Measurements from ENCODE around the gene ADGRV1.

Gene ADGRV1

GRCh38 chr5:91018712-91019371 lies 460.2 kb downstream of the ADGRV1 start:
- H3K36me3 ChIP-seq (ENCODE audit: control insufficient read depth, insufficient read depth, low read length): no peaks in the 10 kb centered on the region
- H3K27ac ChIP-seq (ENCODE audit: insufficient read depth, low read length, poor library complexity, severe bottlenecking): no peak overlapping the region
- H3K4me1 ChIP-seq (ENCODE audit: control insufficient read depth, insufficient read depth, low read length, poor library complexity, severe bottlenecking): no peaks in the 10 kb centered on the region
- DNase-seq: no peak
- no peaks in the 10 kb centered on the region for H3K27me3 ChIP-seq (replicated peaks; ENCODE audit: control insufficient read depth, insufficient read depth, low read length, poor library complexity, severe bottlenecking)
- no peak overlapping the region for H3K4me3 ChIP-seq (ENCODE audit: insufficient read depth, low read depth, low read length, poor library complexity, severe bottlenecking)
- H3K9me3 ChIP-seq (ENCODE audit: control insufficient read depth, low read length): no peaks in the 10 kb centered on the region

DNA sequence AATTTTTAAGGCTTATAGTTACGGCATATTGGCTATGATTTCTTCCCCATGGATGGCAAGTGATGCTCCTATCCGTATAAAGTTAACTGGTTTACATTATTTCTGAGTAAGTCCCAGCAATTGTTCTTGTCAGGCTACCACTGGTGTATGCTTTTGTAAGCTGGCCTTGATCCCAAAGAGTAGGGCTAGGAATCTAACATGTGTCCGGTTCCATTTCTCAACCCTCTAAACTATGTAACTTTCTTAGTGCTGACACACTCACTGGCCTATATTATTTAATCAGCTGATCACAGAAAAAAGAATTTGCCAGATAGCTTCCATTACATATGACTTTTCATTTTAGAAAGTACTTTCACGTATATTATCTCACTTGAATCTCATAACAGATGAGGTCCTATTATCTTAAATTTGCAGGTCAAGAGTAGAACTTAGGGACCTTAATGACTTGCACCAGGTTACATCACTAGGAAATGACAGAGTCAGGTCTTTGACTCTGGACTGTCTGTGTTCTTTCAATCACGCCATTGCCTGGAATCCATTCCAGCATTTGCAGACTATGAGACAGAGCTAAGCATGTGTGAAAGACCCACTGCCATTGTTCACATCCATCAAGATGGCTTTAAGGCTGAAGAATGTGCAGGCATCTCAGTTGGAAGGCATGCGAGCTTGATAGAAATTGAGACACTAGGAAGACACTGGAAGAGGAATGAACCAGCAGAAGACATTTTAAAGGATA lies 461.6 kb downstream of the ADGRV1 start:
- Histone ChIP-seq H3K4me3 (ENCODE audit: insufficient read depth, low read depth, low read length, poor library complexity, severe bottlenecking) (no peak overlapping the region), H3K9me3 (ENCODE audit: control insufficient read depth, low read length) (no peaks in the 10 kb centered on the region), H3K4me1 (ENCODE audit: control insufficient read depth, insufficient read depth, low read length, poor library complexity, severe bottlenecking) (no peaks in the 10 kb centered on the region), H3K27me3 (replicated peaks; ENCODE audit: control insufficient read depth, insufficient read depth, low read length, poor library complexity, severe bottlenecking) (no peaks in the 10 kb centered on the region), H3K27ac (ENCODE audit: insufficient read depth, low read length, poor library complexity, severe bottlenecking) (no peak overlapping the region), H3K36me3 (ENCODE audit: control insufficient read depth, insufficient read depth, low read length) (no peaks in the 10 kb centered on the region)
- DNase-seq: no peak

- Histone ChIP-seq H3K36me3 (ENCODE audit: control insufficient read depth, insufficient read depth, low read length) (no peaks in the 10 kb centered on the region), H3K27ac (ENCODE audit: insufficient read depth, low read length, poor library complexity, severe bottlenecking) (no peak overlapping the region), H3K4me1 (ENCODE audit: control insufficient read depth, insufficient read depth, low read length, poor library complexity, severe bottlenecking) (no peaks in the 10 kb centered on the region), H3K4me3 (ENCODE audit: insufficient read depth, low read depth, low read length, poor library complexity, severe bottlenecking) (no peak overlapping the region), H3K27me3 (replicated peaks; ENCODE audit: control insufficient read depth, insufficient read depth, low read length, poor library complexity, severe bottlenecking) (no peaks in the 10 kb centered on the region), H3K9me3 (ENCODE audit: control insufficient read depth, low read length) (no peaks in the 10 kb centered on the region)
- no peak for DNase-seq
These were observed 463.9 kb downstream of the ADGRV1 start for GRCh38 chr5:91022518-91022917.

DNA sequence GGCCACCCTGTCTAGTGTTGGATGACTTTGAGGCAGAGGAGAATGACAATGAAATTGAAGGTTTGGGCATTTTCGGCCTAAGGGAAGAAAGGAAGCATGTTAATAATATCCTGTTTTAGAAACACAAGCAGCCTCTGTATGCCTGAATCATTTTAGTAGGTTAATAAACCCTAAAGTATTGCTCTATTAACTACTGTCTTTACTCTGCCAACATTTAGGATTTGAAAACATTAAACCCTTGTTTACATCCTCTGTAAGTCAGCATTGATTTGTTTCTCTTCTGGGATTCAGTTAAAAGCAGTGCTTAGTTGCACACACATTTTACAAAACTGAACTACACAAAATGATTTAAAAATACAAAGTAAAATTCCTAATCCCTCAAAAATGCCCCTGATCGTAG lies 465.6 kb downstream of the ADGRV1 start:
- Histone ChIP-seq H3K9me3 (ENCODE audit: control insufficient read depth, low read length) (no peaks in the 10 kb centered on the region), H3K27me3 (replicated peaks; ENCODE audit: control insufficient read depth, insufficient read depth, low read length, poor library complexity, severe bottlenecking) (no peaks in the 10 kb centered on the region), H3K4me3 (ENCODE audit: insufficient read depth, low read depth, low read length, poor library complexity, severe bottlenecking) (no peak overlapping the region), H3K27ac (ENCODE audit: insufficient read depth, low read length, poor library complexity, severe bottlenecking) (no peak overlapping the region), H3K36me3 (ENCODE audit: control insufficient read depth, insufficient read depth, low read length) (no peaks in the 10 kb centered on the region), H3K4me1 (ENCODE audit: control insufficient read depth, insufficient read depth, low read length, poor library complexity, severe bottlenecking) (no peaks in the 10 kb centered on the region)
- DNase-seq: no peak

DNA sequence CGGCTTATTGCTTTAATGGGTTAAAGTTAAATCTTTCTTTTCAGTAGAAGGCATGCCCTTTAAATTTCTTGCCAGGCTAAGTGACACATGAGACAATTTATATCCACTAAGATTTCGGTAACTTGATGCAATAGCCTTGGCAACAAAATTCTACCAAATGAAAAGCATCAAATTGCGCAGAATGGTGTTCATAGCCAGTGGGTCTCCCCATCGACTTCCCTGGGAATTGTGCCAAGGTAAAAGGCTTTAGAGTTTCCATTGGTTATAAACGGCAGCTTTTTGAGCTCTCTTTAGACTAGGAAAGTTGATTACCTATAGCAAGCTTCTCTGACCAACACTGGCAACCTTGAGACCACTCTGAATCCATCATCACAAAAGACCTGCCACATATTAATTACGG lies 466.1 kb downstream of the ADGRV1 start:
- no peak for DNase-seq
- no peaks in the 10 kb centered on the region for H3K9me3 ChIP-seq (ENCODE audit: control insufficient read depth, low read length)
- H3K36me3 ChIP-seq (ENCODE audit: control insufficient read depth, insufficient read depth, low read length): no peaks in the 10 kb centered on the region
- H3K27me3 ChIP-seq (replicated peaks; ENCODE audit: control insufficient read depth, insufficient read depth, low read length, poor library complexity, severe bottlenecking): no peaks in the 10 kb centered on the region
- no peaks in the 10 kb centered on the region for H3K4me1 ChIP-seq (ENCODE audit: control insufficient read depth, insufficient read depth, low read length, poor library complexity, severe bottlenecking)
- H3K27ac ChIP-seq (ENCODE audit: insufficient read depth, low read length, poor library complexity, severe bottlenecking): no peak overlapping the region
- H3K4me3 ChIP-seq (ENCODE audit: insufficient read depth, low read depth, low read length, poor library complexity, severe bottlenecking): no peak overlapping the region

- no peaks in the 10 kb centered on the region for H3K9me3 ChIP-seq (ENCODE audit: control insufficient read depth, low read length)
- no peak overlapping the region for H3K27ac ChIP-seq (ENCODE audit: insufficient read depth, low read length, poor library complexity, severe bottlenecking)
- no peaks in the 10 kb centered on the region for H3K27me3 ChIP-seq (replicated peaks; ENCODE audit: control insufficient read depth, insufficient read depth, low read length, poor library complexity, severe bottlenecking)
- H3K36me3 ChIP-seq (ENCODE audit: control insufficient read depth, insufficient read depth, low read length): no peaks in the 10 kb centered on the region
- no peak for DNase-seq
- no peaks in the 10 kb centered on the region for H3K4me1 ChIP-seq (ENCODE audit: control insufficient read depth, insufficient read depth, low read length, poor library complexity, severe bottlenecking)
- H3K4me3 ChIP-seq (ENCODE audit: insufficient read depth, low read depth, low read length, poor library complexity, severe bottlenecking): no peak overlapping the region
These were observed 466.9 kb downstream of the ADGRV1 start for GRCh38 chr5:91025449-91025848.

GRCh38 chr5:91025956-91026355 lies 467.4 kb downstream of the ADGRV1 start:
- Histone ChIP-seq H3K27ac (ENCODE audit: insufficient read depth, low read length, poor library complexity, severe bottlenecking) (no peak overlapping the region), H3K4me1 (ENCODE audit: control insufficient read depth, insufficient read depth, low read length, poor library complexity, severe bottlenecking) (no peaks in the 10 kb centered on the region), H3K9me3 (ENCODE audit: control insufficient read depth, low read length) (no peaks in the 10 kb centered on the region), H3K36me3 (ENCODE audit: control insufficient read depth, insufficient read depth, low read length) (no peaks in the 10 kb centered on the region), H3K27me3 (replicated peaks; ENCODE audit: control insufficient read depth, insufficient read depth, low read length, poor library complexity, severe bottlenecking) (no peaks in the 10 kb centered on the region), H3K4me3 (ENCODE audit: insufficient read depth, low read depth, low read length, poor library complexity, severe bottlenecking) (no peak overlapping the region)
- DNase-seq: no peak

DNA sequence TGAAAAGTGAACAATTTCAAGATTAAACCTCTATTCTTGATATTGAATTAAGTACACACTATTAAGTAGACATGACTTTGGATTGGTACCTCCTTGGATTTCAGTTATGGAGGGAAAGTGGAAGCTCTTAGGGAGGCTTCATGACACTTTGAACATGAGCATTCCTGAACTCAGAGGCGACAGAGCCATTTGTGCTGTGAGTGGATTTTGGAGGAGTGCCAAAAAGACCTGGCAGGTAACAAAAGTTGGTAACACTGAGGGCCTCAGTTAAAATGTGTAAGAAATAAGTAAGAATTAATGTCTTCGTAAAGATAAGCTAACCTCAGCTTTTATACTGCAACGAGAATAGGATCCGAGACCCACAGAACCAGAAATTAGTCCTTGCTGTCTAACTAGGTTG lies 467.9 kb downstream of the ADGRV1 start:
- H3K9me3 ChIP-seq (ENCODE audit: control insufficient read depth, low read length): no peaks in the 10 kb centered on the region
- H3K36me3 ChIP-seq (ENCODE audit: control insufficient read depth, insufficient read depth, low read length): no peaks in the 10 kb centered on the region
- H3K4me3 ChIP-seq (ENCODE audit: insufficient read depth, low read depth, low read length, poor library complexity, severe bottlenecking): no peak overlapping the region
- DNase-seq: no peak
- no peaks in the 10 kb centered on the region for H3K27me3 ChIP-seq (replicated peaks; ENCODE audit: control insufficient read depth, insufficient read depth, low read length, poor library complexity, severe bottlenecking)
- H3K4me1 ChIP-seq (ENCODE audit: control insufficient read depth, insufficient read depth, low read length, poor library complexity, severe bottlenecking): no peaks in the 10 kb centered on the region
- H3K27ac ChIP-seq (ENCODE audit: insufficient read depth, low read length, poor library complexity, severe bottlenecking): no peak overlapping the region

DNA sequence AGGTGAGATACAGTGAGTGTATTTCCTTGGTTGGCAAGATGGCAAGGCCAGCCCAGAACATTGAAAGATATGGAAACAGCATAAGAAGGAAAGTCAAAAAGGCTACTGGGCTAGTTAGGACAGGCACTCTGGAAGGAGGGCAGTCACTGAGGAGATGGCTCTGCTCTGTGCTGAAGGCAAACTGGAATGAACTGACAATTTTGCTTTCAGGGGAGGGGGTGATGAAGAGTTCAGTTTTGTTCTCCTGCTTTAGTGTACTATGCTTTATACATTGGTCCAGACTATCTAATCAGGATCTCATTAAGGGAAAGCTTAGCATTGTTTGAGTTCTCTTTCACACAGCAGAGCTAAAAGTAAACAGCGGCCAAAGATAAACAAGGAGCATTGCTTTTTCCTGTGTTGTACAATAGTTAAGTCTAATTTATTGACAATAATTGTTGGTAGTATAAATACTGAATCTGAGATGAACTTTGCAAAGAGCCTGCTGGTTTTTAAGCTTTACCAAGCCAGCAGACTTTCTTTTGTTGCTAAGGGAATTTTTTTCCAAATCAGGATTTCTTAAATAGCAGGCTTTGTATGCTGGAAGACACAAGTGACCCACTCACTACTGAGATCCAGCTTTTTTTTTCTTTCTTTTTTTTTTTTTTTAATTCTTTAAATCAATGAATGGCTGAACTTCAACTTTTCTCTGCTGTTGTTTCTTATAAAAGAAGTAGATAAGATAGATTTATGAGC lies 469.0 kb downstream of the ADGRV1 start:
- Histone ChIP-seq H3K27me3 (replicated peaks; ENCODE audit: control insufficient read depth, insufficient read depth, low read length, poor library complexity, severe bottlenecking) (no peaks in the 10 kb centered on the region), H3K4me3 (ENCODE audit: insufficient read depth, low read depth, low read length, poor library complexity, severe bottlenecking) (no peak overlapping the region), H3K36me3 (ENCODE audit: control insufficient read depth, insufficient read depth, low read length) (no peaks in the 10 kb centered on the region), H3K27ac (ENCODE audit: insufficient read depth, low read length, poor library complexity, severe bottlenecking) (no peak overlapping the region), H3K4me1 (ENCODE audit: control insufficient read depth, insufficient read depth, low read length, poor library complexity, severe bottlenecking) (no peaks in the 10 kb centered on the region), H3K9me3 (ENCODE audit: control insufficient read depth, low read length) (no peaks in the 10 kb centered on the region)
- no peak for DNase-seq

GRCh38 chr5:91028499-91028956 lies 469.9 kb downstream of the ADGRV1 start:
- no peak overlapping the region for H3K4me3 ChIP-seq (ENCODE audit: insufficient read depth, low read depth, low read length, poor library complexity, severe bottlenecking)
- DNase-seq: no peak
- no peak overlapping the region for H3K27ac ChIP-seq (ENCODE audit: insufficient read depth, low read length, poor library complexity, severe bottlenecking)

More at GRCh38 chr5:91028499-91028956, 469.9 kb downstream of the ADGRV1 start:
- H3K36me3 ChIP-seq (ENCODE audit: control insufficient read depth, insufficient read depth, low read length): no peaks in the 10 kb centered on the region
- H3K4me1 ChIP-seq (ENCODE audit: control insufficient read depth, insufficient read depth, low read length, poor library complexity, severe bottlenecking): no peaks in the 10 kb centered on the region
- H3K27me3 ChIP-seq (replicated peaks; ENCODE audit: control insufficient read depth, insufficient read depth, low read length, poor library complexity, severe bottlenecking): no peaks in the 10 kb centered on the region
- no peaks in the 10 kb centered on the region for H3K9me3 ChIP-seq (ENCODE audit: control insufficient read depth, low read length)
